Forelimb muscle (tissue), 1 donor: Measurements from ENCODE around the gene VPS13A. TPM values are rescaled to one million over a fixed set of nuclear protein-coding genes. Genes with fewer than 3 reads are reported as not detected.
"Not testable (repeated sequence)": the region's sequence is repeated elsewhere in the genome, so short reads cannot be mapped to it uniquely, and the experiment has no call there.

Experiments
- DNase-seq: peaks from one replicate; pipeline ENCODE4 v3.0.0-alpha.2; 2013; ENCODE audit warnings: low read depth
- polyA plus RNA-seq: library from polyadenylated mRNA; unstranded; fragments of 120-200 nt; gene quantifications from one replicate; pipeline ENCODE4 v1.2.1, GENCODE V29; 2013; ENCODE audit not compliant: insufficient read length

The VPS13A gene
- polyA plus RNA-seq, 1 donor, result 21.3 TPM

DNA sequence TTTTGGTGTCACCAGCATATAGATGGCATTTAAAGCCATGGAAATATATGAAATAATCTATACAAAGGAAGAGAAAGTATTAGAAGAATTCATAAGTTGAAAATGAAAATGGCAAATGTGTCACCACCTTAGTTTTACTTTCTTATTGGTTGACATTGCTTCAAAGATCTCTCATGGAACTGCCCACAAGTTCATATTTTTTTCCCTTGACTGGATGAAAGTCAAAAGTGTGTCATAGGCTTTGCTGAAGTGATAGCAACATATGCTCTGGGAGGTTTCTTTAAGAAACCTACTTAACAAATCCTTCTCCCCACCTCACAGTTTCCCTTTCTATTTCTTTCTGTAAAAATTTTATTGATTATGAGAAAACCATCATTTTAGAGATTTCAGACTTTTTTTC lies 127.2 kb downstream of the VPS13A start:
- DNase-seq, result no peak

DNA sequence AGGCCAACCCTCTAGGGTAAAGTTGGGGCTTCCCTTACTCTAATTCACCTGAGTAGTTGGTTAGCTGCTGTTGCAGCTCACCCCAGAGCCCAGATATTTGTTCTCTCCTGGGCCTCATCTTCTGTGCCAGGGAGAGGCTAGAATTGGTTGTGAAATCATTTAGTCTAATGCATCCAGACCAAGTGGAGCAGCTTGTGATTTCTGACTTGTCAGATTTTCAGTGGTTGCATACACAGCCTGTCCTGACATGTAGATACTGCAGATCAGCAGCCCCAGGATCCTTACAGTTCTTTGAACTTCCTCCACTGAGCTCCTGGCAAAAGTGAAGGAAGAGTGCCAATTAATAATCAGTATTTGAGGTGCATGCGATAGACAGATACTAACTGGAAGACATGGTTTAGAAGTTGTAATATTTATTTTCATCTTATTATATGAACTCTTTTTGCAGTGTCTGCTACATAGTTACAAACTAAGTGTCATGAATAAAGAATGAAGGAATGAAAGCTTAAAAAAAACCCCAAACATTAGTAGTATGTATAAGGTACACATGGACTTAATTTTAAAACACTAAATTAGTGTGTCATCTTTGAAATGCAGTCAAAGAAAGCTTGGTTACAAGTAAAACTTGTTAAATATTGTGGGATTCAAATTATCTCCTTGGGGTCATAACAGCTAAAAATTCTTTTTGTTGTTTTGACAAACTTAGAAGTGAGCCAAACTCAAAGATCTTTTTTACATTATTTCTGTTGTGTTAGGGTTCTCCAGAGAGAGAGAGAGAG lies 128.5 kb downstream of the VPS13A start:
- DNase-seq, result no peak

DNA sequence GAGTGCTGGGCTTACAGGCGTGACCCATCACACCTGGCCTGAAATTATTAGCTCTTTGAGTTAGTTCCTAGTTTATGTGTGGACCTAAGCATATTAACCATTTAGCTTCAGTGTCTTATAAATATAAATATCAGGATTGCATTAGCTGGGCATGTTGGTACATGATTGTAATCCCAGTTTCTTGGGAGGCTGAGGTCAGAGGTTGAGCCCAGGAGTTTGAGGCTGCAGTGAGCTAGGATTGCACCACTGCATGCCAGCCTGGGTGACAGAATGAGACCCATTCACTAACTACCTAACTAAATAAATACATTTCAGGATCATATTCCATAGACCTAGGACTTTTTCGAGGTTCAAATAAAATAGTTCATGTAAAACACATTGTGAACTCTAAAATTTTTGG lies 129.8 kb downstream of the VPS13A start:
- DNase-seq, result no peak

DNA sequence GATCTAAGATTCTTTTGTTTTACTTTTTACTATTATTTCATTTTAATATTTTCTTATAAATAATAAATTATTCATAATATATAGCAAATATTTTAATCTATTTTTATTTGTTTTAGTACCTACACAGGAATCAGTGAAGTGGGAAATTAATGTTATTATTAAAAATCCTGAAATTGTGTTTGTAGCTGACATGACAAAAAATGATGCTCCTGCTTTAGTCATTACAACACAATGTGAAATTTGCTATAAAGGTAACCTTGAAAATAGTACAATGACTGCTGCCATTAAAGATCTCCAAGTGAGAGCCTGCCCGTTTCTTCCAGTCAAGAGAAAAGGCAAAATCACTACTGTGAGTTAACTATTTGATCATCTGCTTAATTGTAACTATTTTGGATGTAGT lies 138.7 kb downstream of the VPS13A start:
- no peak for DNase-seq

- DNase-seq, result no peak
Observed at GRCh38 chr9:77325058-77325457, 147.7 kb downstream of the VPS13A start.

- no peak for DNase-seq
Observed at GRCh38 chr9:77328102-77328501, 150.8 kb downstream of the VPS13A start.

GRCh38 chr9:77370064-77370463 lies 192.7 kb downstream of the VPS13A start:
- no peak for DNase-seq

GRCh38 chr9:77374266-77374665 lies 196.9 kb downstream of the VPS13A start:
- DNase-seq, result no peak

DNA sequence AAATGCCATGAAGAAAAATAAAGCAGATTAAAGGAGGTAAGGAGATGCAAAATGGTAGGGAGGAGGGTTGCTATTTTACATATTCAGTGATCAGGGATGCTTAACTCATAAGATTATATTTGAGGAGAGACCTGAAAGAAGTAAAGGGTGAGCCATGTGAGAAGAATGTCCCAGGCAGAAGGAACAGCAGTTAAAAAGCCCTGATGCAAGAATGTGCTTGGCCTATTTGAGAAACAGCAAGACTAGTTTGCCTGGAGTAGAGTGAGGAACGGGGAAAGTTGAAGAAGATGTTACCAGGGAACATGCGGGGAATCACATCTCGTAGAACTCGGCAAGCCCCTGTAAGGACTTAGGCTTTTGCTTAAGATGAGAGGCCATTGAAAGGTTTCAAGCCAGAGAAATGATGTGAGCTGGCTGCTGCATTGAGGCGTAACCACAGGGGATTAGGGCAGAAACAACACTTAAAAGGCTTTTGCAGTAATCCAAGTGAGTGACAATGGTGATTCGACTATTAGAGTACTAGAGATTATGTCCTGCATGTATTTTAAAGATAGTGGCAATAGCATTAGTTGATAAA lies 198.7 kb downstream of the VPS13A start:
- DNase-seq, result no peak

DNA sequence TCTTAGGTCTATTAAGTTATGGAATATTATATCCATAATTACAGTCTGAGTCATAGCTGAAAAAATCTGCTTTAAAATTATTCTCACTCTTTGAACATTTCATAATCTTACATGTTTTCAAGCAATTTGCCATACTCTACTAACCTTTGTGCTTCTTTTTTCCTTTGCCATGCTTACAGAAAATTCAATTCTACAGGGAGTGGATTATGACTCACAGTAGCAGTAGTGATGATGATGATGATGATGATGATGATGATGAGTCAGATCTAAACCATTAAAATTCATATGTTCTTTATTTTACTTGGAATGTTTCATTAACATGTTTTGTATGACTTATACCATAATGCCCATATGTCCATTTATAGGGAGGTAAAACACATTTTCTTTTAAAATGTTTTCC lies 207.1 kb downstream of the VPS13A start:
- DNase-seq, result no peak

DNA sequence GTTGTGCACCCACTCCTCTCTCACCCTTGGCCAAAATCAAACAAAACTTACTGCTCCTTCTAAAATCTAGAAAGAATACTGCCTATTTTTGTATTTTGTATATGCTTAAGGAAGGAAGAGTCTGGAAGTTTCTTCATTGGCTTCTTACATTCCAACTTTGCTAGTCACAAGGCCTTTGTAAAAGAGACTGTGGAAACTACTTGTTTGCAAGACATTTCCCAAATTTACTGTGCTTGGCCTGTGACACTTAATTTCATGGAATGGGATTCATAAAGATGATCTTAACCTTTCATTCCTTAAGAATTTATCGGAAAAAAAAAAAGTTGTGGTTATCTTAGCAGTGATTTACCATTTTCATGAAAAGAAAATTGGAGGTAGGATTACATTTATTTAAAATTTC lies 208.9 kb downstream of the VPS13A start:
- no peak for DNase-seq

GRCh38 chr9:77391834-77392233 lies 214.5 kb downstream of the VPS13A start:
- DNase-seq, result no peak

DNA sequence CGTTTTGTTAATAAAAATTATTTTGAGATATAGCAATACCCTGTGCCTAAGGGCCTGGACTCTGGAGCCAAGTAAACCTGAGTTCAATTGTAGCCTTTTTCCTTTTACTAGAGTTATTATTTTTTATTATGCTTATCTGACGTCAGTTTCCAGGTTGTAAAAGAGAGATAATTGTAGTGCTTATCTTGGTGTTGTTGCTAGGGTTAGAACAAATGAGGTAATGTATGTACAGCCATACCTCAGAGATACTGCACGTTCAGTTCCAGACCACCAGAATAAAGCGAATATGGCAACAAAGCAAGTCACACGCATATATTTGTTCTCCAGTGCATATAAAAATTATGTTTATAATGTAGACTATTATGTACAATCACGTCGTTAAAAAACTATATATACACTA lies 215.0 kb downstream of the VPS13A start:
- no peak for DNase-seq

GRCh38 chr9:77398581-77398980 lies 221.2 kb downstream of the VPS13A start:
- DNase-seq, result not testable (repeated sequence)

GRCh38 chr9:77399964-77400363 lies 222.6 kb downstream of the VPS13A start:
- DNase-seq, result no peak

DNA sequence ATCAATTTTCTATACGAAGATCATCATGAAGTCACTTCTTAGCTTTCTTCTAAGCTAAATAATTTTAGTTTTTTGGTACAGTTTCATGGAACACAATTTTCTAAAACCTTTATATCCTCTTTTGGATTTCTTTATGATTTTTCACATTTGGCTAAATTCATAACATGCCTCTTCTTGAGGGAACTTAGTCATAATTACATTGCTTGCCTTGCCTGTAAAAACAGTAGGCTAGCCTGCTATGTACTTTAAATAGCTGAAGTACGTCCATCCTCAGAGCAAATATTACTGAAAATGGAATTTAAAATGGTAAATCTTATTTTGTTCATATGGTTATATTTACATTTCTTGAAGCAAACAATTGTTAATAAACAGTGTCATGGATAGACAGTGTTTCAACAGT lies 225.0 kb downstream of the VPS13A start:
- no peak for DNase-seq

DNA sequence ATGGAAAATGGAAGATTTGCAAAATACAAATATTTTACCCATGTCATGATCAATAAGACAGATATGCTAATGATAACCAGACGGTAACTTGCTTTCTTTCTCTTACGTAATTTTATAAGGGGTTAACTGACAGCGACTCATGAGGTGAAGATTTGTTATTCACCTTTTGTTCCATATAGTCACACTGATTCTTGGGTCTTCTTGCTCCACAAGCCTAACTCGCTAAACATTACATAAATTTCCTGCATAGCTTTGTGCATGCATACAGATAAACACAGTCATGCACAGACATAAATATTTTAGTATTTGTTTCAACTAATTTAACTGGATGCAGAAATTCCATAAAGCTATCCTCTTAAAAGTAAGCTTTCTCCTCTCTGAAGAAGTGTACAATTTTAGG lies 225.9 kb downstream of the VPS13A start:
- DNase-seq, result no peak

- not testable (repeated sequence) for DNase-seq
Observed at GRCh38 chr9:77408521-77408920, 231.2 kb downstream of the VPS13A start.

- DNase-seq, result no peak
Observed at GRCh38 chr9:77417566-77417965, 240.2 kb downstream of the VPS13A start.

DNA sequence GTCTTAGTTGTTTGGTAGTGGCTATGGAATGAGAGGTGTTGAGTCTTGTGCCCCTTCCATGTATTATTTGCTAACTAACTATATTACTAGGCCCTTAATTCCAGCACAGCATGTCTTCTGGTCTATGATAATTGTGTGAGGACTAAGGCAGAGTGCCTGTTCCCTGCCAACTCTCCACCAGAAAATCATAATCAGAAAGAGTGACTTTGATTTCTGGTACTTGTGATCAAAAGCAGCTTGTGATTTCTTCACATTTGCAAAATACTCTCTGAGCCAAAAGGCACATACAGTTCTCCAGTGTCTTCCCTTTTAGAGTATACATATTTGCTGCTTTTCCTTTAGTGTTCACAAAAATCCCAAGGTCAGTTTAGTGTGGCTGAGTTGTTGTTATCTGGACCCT lies 240.9 kb downstream of the VPS13A start:
- no peak for DNase-seq

DNA sequence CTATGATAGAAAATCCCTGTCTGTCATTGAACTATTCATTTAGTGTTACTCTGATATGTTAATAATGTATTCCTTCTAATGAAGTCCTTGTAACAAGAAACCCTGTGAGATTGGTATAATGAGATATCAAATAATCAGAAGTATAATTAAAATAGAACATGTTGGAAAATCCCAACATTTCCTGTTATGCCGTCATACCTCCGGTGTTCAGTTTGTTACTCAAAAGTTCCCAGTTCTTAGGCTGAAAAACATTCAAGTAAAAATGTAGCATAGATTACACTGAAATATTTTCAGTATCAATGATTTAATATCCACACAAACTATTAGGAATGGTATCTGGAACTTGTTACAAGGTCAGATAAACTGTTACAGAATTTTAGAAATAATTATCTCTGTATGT lies 243.3 kb downstream of the VPS13A start:
- DNase-seq, result no peak

GRCh38 chr9:77421506-77422265 lies 244.4 kb downstream of the VPS13A start:
- DNase-seq, result no peak

- no peak for DNase-seq
Observed at GRCh38 chr9:77422969-77423368, 245.6 kb downstream of the VPS13A start.
